HTR-8/SVneo (cell line): ENCODE results near the gene ARHGEF12.

Source experiments
- DNase-seq: peaks from one replicate; pipeline ENCODE4 v3.0.0; 2011; ENCODE audit warnings: low spot score, mixed read lengths; ENCODE audit not compliant: insufficient read length
- FAIRE-seq: peaks from 2 replicates; lab custom pipeline; 2011; peaks lifted over from hg19 to GRCh38; lab: Jason Lieb, UNC

ARHGEF12 gene

DNA sequence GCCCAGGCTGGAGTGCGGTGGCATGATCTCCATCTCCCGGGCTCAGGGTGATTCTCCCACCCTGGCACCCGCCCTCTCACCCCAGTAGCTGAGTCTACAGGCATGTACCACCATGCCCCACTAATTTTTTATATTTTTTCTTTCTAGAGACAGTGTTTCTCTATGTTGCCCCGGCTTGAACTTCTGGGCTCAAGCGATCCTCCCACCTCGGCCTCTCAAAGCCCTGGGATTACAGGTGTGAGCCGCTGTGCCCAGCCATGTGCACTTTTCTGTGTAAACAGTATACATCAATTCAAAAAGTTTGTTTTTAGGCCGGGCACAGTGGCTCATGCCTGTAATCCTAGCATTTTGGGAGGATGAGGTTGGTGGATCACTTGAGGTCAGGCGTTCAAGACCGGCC lies 190.0 kb downstream of the ARHGEF12 start:
- FAIRE-seq (no peak), DNase-seq (no peak)

DNA sequence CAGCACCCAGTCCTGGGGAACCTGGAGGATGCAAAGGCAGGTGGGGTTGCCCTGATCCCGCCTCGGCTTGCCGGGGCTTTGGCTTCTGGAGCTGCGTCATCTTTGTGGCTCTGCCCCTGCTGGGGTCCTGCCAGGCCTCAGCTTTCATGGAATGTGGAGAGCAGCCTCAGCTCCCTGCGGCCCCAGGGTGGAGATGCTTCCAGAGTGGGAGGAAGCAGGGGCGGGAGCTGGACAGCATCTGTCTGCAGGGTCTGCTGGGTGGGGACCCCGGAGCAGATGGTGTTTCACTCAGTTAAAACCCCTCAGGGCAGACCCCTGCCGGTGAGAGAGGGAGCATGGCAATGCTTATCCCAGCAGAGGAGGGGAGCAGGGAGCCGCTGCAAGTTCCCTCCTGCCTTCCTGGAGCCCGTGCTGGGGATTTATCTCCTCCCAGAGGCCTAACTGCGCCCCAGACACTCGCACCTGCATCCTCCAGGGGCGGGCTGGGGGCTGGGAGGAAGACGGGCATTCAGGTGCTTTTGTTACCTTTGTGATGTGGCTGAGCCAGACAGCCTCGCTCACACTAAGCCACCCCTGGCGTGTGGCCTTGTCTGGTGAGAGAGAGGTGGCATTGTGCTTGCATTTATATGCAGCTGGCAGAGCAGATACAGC lies 191.0 kb downstream of the ARHGEF12 start:
- no peak for DNase-seq

DNA sequence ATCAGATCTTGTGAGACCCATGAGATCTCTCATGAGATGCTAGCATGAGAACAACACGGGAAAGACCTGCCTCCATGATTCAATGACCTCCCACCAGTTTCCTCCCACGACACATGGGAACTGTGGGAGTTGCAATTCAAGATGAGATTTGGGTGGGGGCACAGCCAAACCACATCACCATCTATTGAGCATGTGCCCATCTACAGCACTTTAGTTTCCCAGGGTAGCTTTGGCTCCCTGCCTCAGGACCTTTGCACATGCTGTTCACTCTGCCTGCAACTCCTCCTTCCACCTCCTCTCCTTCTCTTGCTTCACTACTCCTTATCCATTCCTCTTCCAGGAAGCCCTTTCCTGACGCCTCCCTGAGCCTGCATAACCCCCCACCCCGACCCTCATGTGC lies 192.5 kb downstream of the ARHGEF12 start:
- FAIRE-seq (no peak), DNase-seq (no peak)

More for the DNA sequence above, 191.0 kb downstream of the ARHGEF12 start:
- FAIRE-seq, result no peak

DNA sequence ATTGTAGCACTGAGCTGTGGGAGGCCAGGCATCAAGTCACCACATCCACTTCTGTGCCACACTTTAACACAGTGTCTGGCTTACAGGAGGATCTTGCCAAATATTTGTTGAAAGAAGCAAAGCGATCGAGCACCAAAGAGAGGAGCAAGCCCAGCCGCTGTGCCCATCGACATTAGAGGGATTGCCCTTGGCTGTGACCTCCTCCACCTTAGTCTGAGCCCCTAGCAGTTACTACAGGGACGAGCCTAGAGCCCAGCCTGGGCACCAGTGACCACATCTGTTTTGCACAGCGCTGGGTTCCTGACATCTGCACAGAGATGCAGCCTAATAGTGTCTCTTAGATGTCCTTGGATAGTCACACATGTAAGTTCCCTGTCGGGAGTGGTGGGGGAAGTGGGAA lies 193.0 kb downstream of the ARHGEF12 start:
- DNase-seq (no peak), FAIRE-seq (no peak)

DNA sequence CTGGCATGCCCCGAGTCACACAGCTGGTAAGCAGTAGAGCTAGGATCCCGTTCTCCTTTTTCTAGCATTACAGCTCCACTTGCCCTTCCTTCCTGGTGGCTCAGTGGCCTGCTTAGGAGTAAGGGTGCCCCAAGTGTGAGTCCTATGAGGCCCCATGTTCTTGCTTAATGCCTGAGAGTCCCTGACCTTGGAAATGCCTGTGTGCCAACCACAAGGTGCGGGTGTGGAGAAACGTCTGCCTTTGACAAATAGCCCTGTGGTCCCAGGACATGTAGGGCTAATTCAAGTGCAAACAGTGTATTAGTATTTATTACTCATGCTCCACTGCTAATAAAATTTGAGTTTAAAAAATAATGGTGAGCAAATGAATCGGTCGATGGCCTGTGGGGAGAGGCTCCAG lies 193.7 kb downstream of the ARHGEF12 start:
- DNase-seq, result no peak
- FAIRE-seq, result no peak

DNA sequence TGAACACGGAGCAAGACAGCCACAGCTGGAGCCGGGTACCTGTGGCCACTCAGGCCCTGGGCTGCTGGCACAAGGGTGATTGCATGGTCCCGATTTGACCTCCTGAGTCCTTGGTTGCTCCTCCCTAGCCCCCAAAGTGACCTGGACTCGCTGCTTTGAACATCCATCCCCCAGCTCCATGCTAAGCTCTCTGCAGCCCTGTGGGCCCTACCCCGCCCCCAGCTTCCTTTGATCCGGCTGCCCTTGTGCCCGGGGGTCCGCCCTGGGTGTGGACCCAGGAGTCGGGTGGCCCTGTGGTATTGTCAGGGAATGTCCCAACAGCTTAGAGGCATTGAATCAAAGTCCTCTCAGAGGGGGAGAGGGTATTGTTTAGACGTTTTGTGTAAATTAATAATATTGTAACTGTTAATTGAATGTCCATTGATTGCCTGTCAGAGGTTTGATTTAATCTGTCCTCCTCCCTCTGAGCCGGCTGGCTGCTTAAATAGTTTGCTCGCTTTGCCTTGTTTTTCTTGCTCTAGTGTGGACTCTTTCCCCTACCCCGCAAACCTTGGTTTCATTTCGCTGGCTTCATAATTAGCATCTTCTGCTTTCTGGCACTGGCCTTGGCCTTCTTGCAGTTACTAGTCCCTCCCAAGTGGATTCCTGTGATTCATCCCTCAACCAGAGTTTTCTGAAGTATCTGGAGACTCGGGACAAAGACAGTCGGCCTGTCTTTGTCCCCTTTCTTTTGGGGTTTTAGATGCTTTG lies 196.0 kb downstream of the ARHGEF12 start:
- FAIRE-seq, result no peak
- DNase-seq, result no peak

DNA sequence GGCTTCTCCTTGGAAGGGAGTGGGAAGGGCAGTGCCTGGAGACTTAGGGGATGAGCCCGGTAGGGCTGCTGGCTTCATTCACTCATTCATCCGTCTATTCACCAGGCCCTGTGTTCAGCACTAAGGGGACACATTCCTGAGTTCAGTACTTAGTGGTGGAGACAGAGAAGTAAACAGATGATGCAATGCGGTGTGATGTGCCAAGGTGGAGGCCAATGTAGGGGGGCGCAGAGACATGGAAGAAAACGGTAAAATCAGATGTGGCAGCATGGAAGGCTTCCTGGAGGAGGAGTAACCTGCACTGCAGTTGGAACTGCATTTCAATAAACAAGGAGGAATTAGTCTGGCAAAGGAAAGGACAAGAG lies 196.6 kb downstream of the ARHGEF12 start:
- DNase-seq (no peak), FAIRE-seq (peak; percentile 52)

DNA sequence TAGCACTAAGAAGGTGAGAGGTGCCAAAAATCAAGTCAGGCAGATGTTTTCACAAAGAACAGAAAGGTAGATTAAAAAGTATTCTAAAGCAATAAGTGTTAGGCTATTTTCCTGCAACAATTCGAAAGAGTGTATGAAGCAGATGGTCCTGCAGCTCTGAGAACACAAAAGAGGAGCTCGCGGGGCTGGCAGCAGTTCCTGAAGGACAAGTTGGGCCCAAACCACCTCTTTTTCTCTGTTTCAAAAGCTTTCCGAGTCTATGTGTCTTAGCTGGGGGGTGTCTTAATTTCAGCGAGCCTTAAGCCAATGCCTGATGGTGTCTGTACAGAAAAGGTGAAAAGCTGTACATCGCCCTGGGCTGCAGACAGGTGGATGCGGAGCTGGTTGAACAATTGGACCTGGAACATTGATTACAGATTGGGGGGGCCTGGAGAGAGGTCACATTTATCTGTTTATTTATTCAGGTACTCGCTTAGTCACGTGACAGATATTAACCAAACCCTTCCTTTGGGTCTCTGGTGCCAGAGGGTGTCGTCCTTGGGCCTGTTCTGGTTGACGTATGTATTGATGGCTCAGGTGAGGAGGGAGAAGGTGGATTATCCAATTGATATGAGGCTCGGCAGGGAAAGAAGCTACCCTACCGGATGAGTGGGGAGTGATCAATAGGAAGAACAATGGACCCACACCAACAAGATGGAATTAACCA lies 200.0 kb downstream of the ARHGEF12 start:
- DNase-seq (no peak), FAIRE-seq (no peak)

DNA sequence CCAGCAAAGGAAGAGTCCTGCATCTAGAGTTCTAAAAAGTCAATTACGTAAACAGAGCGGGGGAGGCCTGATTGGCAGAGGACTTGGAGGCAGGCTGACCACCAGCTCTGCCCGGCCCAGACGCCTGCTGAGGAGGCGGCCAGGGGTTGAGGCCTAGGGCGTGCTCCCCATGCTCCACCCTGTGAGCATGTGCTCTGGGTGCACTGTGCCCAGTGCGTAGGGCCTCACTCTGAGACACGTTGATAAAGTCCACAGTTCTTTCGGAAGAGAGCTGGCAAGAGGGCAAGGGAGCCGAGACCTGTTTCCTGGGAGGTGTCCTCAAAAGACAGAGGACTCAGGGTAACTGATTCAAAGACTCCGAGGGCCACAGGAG lies 200.6 kb downstream of the ARHGEF12 start:
- DNase-seq (no peak), FAIRE-seq (no peak)

DNA sequence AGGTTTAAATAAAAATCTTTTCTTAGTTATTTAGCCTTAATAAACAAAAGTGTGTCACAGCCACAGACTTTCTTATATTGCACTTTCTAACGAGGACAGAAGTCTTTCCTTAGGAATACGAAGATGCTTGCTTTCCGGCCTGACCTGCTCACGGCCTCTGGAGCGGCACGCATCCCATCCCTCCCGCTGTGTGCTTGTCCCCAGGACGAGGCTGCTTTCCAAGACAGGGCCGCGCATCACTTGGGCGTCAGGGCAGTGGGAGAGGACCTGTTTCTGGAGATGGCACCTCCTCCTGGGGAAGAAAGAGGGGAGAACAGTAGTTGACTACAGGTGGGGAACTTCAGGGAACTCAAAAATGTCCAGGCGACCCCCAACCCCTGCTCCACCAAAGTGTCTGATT lies 201.8 kb downstream of the ARHGEF12 start:
- DNase-seq (no peak), FAIRE-seq (no peak)

DNA sequence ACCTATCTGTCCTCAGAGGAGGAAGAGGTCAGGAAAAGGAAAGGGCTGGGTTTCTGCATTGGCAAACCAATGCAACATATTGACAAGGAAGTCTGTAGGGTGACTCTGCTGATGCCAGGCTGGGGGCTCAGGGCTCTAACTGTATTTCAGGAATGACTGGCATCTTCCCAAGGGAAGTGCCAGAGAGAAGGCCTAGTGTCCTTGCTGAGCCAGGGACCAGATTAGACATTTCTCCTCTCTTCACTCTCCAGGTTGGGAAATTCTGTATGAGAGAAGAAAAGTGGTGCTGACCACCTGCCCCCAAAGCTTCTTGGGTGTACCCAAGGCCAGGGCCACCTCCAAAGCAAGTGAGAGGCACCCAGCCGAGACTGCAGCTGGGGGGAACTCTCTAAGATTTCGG lies 202.5 kb downstream of the ARHGEF12 start:
- FAIRE-seq (no peak), DNase-seq (no peak)
